NB4 (cell line): Measurements from ENCODE around the gene NOL3.

Experiments used
- DNase-seq: peaks from one replicate; pipeline ENCODE4 v3.0.0; 2010; ENCODE audit warnings: low read depth
- H3K4me3 ChIP-seq: one replicate; pipeline ENCODE4 v1.5.1; 2011; ENCODE audit warnings: mild to moderate bottlenecking, low read depth, low read length, moderate library complexity
- CTCF ChIP-seq: IDR thresholded peaks from one replicate; pipeline ENCODE4 v1.5.1; 2012; ENCODE audit warnings: low read depth, low read length
- MAX ChIP-seq: IDR thresholded peaks from 2 replicates; pipeline ENCODE4 v1.6.1; 2011; ENCODE audit warnings: low read depth, low read length
- MYC ChIP-seq: IDR thresholded peaks from 2 replicates; pipeline ENCODE4 v1.6.1; 2011; ENCODE audit warnings: low read depth, low read length
- POLR2A ChIP-seq: IDR thresholded peaks from 2 replicates; pipeline ENCODE4 v1.6.1; 2011; ENCODE audit warnings: mild to moderate bottlenecking; ENCODE audit not compliant: insufficient read length; ENCODE audit errors: extremely low read depth

Gene NOL3

GRCh38 chr16:67147437-67148140 is 22.7 kb upstream of the NOL3 start:
- DNase-seq = no peak
- TF ChIP-seq MAX (no peak), POLR2A (no peak), CTCF (no peak), MYC (no peak)
- no peak overlapping the region for H3K4me3 ChIP-seq

GRCh38 chr16:67148221-67148620 is 22.1 kb upstream of the NOL3 start:
- no peak for TF ChIP-seq CTCF
- no peak for TF ChIP-seq MAX
- TF ChIP-seq POLR2A = no peak
- no peak for TF ChIP-seq MYC
- H3K4me3 ChIP-seq = no peak overlapping the region
- DNase-seq = no peak

GRCh38 chr16:67148656-67149275 is 21.6 kb upstream of the NOL3 start:
- TF ChIP-seq POLR2A (no peak), CTCF (no peak), MAX (no peak), MYC (no peak)
- no peak overlapping the region for H3K4me3 ChIP-seq
- no peak for DNase-seq

- no peak overlapping the region for H3K4me3 ChIP-seq
- TF ChIP-seq POLR2A (no peak), MYC (no peak), CTCF (no peak), MAX (no peak)
- no peak for DNase-seq
Observed at GRCh38 chr16:67149276-67150046, 20.9 kb upstream of the NOL3 start.

- DNase-seq = peak; percentile 31
- H3K4me3 ChIP-seq = no peak overlapping the region
- TF ChIP-seq POLR2A (no peak), CTCF (no peak), MYC (no peak), MAX (no peak)
Observed at GRCh38 chr16:67150047-67150832, 20.1 kb upstream of the NOL3 start.
